Measurements from ENCODE around the gene NAPB.
A peak's percentile ranks its signal among the peaks of the same experiment; 100 is the strongest.
"Not testable (repeated sequence)": the region's sequence is repeated elsewhere in the genome, so short reads cannot be mapped to it uniquely, and the experiment has no call there.

The NAPB gene

DNA sequence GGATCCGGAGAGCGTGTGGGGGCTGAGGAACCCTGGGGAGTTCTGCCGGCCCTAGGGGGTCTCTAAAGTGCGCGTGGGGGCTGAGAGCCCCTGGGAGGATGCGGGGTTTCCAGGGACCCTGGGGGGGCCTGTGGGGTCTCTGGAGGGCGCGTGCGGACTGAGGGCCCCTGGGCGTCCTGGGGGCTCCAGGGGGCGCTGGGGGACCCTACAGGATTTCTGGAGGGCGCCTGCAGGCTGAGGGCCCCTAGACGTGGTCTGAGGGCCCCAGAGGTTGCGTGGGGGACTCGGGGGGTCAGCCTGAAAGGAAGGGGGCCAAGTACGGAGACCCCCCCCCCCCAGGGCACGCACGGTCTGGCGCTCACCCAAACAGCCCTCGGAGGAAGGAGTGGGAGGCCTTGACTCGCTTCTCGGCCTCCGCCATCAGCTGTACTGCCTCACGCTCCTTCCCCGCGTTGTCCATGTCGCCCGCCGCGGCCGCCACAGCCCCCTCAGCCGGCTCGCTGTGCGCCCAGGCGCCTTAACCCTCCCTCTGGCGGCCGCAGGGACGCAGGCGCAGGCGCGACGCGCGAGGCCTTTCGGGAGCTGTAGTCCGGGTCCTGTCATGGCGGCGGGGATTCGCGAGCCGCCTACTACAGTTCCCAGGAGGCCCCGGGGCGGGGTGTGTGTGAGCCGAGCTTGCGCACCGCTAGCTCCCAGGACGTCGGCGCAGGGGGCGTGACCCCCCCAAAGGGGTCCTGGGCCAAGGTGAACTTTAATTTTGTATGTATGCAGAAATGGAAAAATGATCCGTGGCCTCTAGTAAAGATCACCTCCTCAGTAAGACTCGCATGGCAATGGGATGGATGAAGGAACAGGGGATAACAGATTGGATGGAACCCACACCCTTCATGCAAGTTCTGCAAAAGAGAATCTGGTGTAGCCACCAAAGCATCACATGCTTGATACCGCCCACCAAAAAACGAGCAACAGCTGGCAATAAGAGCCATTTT lies at the start of gene NAPB:
Gene NAPB (minus strand): TSS at position 546 of the 989 bp plus-strand sequence. CDS start 86 bp downstream, at position 460.
- peak; percentile 88 for DNase-seq

- not testable (repeated sequence) for DNase-seq
Measured at GRCh38 chr20:23466961-23467360, 45.7 kb upstream of the NAPB start.

DNA sequence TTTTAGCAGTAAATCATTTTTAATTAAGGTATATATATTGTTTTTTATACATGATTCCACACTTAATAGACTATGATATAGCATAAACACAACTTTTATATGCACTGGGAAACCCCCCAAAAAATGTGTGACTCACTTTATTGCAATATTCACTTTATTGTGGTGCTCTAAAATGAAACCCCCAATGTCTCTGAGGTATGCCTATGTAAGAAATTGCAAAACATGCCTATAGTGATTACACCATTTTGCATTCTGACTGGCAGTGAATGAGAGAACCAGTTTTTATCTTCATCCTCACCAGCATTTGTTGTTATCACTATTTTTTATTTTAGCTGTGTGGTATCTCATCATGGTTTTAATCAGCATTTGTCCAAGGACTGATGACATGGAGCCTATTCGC lies 39.9 kb upstream of the NAPB start:
- DNase-seq = no peak

DNA sequence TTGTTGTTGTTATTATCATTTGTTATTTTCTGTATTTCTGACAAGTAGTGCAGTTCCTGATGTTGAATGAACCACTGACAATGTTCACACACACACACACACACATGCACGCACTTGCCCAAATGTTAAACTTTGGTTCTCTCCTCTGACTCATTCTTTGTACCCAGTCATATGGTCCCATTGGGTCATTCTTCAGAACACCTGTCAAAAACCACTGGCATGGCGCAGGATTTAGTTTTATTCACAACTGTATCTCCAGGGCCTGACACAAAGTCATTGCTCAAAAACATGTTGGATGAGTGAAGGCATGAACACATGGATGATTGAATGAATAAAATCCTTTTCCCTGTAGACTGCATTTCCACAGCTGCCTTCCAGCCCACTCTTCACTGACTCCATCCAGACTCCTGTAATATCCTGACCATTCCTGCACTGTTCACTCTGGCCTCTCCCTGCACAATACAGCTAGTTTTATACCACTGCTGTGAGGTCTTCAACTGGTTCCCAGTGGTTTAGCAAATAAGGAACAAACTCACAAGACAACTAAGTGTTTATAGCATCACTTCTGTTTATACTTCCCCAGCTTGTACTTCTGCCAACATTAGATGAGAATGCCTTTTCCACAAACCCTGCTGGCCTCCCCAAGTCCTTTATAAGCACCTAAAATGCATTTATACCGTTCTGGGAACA lies 38.3 kb upstream of the NAPB start:
- DNase-seq = no peak

DNA sequence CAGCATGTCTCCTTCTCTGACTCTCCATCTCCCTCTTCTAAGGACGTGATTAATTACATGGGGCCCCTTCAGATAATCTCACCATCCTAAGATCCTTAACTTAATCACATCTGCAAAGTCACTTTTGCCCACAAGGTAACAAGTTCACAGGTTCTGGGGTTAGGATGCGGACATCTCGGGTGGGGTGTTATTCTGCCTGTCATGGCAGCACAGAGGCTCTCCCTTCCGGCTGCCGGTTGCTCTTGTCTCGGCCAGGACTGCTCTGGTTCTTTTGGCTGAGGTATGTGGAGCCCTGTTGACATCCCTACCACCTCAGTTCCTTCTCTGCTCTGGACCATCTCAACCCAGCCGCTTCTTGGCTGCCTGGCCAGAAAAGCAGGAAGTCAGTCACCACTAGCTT lies 35.6 kb upstream of the NAPB start:
- DNase-seq = no peak

DNA sequence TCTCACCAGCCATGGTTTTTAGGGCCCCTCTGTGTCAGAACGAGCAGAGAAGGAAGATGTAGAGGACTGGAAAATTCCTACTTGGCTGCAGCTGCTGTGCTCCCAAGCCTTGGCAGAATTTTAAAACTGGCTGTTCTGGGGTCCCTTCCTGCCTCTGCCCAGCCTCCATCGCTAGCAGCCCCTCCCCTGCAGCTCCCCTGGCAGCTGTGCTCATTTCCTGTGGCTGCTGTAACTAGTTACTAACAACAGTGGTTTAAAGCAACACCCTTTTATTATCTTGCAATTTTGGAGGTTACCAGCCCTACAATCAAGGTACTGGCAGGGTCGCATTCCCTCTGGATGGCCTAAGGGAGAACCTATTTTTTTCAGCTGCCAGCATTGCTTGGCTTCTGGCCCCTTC lies 35.1 kb upstream of the NAPB start:
- DNase-seq = no peak

DNA sequence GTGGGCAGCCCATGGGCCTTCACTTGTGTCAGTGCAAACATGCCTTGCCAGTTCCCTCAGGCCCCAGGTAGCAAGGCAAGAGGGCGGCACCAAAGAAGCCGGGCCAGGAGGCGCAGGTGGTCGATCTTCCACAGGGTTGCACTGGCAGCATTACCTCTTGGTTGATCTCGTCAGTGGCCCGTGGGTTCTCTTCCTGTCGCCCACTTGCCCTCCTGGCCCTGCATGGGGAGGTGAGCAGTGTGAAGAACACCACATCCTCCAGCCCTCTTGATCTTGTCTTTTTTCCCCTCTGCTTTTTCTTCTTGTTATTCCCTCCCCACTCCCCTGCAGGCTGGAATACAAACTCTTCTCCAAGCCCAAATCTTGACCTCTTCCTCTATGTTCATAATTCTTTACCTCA lies 34.4 kb upstream of the NAPB start:
- no peak for DNase-seq

GRCh38 chr20:23454816-23455215 lies 33.5 kb upstream of the NAPB start:
- DNase-seq = no peak

- no peak for DNase-seq
Measured at GRCh38 chr20:23453549-23454543, 32.6 kb upstream of the NAPB start.

GRCh38 chr20:23452776-23453175 lies 31.5 kb upstream of the NAPB start, which contains the start of gene CST11:
Gene CST11, minus strand, starts transcription at chr20:23452876. Its CDS starts 65 bp downstream, at chr20:23452811.
- no peak for DNase-seq

GRCh38 chr20:23451956-23452487 lies 30.7 kb upstream of the NAPB start:
- no peak for DNase-seq

DNA sequence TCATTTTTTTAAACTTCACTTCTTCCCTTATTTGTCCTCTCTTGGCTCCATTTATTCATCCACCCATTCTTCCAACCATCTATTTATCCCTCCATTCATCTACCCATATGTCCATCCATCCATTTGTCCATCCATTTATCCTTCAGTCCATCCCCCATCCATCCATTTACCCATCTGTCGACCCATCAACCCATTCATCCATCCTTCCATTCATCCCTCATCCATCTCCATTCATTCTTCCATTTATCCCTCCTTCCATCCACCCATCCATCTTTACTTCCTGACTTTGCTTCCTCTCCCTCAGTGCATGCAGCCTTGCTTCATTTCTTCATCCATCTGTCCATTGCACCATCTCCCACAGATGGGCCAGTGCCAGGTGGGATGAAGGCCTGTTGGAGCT lies 29.6 kb upstream of the NAPB start:
- DNase-seq = no peak

DNA sequence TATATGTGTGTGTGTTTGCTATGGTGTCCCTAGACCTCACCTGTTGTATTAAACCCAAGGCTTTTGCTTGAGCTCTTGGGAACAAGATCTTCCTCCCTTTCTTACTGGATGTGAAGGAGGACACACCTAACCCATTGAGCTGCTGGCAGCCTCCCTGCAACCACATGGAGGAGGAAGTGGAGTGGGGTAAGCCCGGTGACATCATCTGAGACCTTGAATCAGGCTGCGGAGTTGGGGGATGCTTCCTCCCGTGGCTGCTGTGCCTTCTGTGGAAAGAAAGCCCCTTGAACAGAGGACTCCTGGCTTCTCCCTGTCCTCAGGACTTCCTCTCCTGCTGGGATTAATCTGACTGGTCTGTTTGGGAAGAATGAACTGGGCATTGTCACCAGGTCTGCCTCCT lies 28.1 kb upstream of the NAPB start:
- DNase-seq = no peak

DNA sequence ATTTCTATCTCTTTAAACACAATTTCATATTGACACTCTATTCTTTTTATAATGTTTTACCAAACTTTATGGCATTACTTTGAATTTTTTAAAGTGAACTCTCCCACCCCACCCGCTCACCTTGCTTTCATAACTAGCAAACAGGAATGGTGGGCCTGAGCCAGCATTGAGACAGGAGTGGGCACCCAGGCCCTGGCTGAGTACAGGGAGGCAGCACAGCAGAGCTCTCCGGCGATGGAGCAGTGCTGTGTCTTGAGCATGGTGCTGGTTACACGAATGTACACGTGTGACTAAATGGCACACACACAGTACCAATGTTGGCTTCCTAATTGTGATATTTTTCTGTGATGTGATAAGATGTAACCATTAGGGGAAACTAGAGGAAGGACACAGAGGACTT lies 26.9 kb upstream of the NAPB start:
- no peak for DNase-seq

DNA sequence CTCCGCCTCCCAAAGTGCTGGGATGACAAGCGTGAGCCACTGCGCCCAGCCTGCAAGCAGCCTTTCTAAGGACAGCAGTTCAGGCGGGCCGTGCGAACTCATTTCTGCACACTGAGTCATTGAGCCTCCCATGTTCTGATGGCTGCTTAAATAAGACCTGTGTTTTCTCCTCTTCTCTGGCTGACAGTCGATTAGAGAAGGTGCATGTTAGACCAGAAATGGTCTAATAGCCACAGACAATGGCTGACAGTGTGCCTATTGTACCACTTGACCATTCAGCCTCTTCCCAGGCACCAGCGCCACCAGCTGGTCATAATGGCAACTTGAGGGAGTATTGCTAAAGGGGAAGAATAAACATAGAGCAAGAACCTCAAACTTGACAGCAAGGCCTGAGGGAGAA lies 25.2 kb upstream of the NAPB start:
- no peak for DNase-seq

DNA sequence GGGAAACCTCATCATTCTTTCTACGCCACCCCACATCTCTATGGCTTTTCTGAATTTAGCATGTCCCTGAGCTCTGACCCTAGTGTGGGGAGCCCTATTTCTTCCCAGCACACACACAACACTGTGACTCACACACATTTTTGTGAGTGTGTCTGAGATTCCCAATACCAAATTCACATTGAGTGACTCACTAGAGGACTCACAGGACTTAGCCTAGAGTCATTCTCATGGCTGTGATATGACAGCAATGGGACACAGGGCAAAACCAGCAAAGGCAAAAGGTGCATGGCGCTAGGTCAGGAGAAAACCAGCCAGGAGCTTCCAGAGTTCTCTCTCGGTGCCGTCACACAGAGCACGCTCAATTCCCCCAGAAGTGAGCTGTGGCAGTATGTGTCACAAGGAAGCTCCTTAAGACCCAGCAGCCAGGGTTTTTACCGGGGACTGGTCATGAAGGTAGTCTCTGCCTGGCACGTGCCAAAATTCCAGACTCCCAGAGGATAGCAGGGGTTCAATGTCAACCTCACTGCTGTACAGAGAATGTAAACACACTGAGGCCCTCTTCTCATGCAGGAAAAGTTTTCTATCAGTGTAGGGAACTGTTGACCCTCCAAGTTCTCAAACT lies 24.4 kb upstream of the NAPB start:
- DNase-seq = no peak

- DNase-seq = no peak
Measured at GRCh38 chr20:23444859-23445258, 23.6 kb upstream of the NAPB start.

DNA sequence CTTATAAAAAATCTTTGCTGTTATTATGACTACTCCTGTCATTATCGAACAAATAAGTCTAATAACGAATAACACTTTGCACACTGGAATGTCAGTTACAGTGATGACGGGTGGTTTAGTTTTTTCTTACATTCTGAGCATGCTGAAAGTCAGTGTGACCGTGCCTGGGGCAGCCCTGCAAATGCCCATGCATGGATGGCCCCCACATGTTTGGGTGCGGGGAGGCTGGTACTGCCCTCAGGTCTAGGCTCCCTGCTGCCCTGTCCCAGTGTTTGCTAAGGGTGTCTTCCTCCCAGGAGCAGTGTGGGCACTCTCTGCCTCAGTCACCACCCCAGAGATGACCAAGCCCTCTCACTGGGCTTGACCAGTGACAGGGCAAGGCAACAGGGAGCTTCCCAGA lies 21.1 kb upstream of the NAPB start:
- DNase-seq = no peak

GRCh38 chr20:23441850-23442313 lies 20.6 kb upstream of the NAPB start:
- DNase-seq = no peak

GRCh38 chr20:23440004-23440403 lies 18.7 kb upstream of the NAPB start:
- DNase-seq = no peak

DNA sequence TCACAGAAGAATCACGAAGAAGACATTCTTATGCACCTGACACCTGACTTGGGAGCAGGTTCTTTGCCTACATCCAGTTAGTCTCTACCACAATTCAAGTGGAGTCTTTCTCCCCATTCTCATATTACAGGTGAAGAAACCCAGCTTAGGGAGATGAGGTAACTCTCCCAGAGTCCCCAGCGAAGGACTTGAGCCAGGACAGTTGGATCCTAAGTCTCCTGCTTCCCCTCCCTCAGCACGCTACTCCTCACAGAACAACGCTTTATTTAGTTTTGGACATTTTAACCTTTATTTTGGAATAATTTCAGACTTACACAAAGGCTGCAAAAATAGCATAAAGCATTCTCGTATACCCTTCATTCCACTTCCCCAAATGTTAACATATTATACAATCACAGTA lies 17.4 kb upstream of the NAPB start:
- DNase-seq = no peak

Data from activated CD4-positive, alpha-beta T cell treated with anti-CD3 and anti-CD28 coated beads for 1 hour (primary cell).